PC-9 (cell line): ENCODE data around the gene PAIP2.

ENCODE experiments used
- EZH2 ChIP-seq: fragments of 200-600 bp; sonication (generic); IDR thresholded peaks from 2 replicates; pipeline ENCODE4 v1.8.0; 2017; ENCODE audit warnings: antibody characterized with exemption, low read depth
- TF ChIP-seq, protein P1 (sequence below): fragments of 200-600 bp; sonication (generic); conservative IDR thresholded peaks from 2 replicates; pipeline ENCODE4 v1.6.1; 2017; ENCODE audit warnings: mixed run types, antibody characterized with exemption, mild to moderate bottlenecking, moderate library complexity

DNA sequence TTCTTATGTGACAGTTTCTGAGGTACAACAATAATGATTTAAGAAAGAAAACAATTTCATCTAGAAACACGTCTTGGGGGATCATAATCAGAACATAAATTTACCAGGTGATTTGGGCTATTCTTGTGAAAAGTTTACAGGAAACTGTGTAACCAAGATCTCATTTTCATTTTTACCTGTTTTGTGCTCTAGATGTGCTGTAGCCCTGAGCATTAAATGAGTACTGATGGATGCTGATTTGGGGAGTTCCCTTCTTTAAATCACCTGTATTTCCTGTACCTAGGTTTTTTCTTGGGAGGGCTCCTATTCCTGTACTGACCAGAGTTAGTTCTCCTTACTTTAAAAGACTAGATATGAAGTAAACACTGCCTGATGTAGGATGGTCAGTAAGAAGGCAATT is 35.5 kb upstream of the PAIP2 start:
- TF ChIP-seq, protein P1, sequence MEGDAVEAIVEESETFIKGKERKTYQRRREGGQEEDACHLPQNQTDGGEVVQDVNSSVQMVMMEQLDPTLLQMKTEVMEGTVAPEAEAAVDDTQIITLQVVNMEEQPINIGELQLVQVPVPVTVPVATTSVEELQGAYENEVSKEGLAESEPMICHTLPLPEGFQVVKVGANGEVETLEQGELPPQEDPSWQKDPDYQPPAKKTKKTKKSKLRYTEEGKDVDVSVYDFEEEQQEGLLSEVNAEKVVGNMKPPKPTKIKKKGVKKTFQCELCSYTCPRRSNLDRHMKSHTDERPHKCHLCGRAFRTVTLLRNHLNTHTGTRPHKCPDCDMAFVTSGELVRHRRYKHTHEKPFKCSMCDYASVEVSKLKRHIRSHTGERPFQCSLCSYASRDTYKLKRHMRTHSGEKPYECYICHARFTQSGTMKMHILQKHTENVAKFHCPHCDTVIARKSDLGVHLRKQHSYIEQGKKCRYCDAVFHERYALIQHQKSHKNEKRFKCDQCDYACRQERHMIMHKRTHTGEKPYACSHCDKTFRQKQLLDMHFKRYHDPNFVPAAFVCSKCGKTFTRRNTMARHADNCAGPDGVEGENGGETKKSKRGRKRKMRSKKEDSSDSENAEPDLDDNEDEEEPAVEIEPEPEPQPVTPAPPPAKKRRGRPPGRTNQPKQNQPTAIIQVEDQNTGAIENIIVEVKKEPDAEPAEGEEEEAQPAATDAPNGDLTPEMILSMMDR: no peak
- no peak for TF ChIP-seq EZH2
